ENCODE data around the gene ELAC2.

Gene ELAC2

DNA sequence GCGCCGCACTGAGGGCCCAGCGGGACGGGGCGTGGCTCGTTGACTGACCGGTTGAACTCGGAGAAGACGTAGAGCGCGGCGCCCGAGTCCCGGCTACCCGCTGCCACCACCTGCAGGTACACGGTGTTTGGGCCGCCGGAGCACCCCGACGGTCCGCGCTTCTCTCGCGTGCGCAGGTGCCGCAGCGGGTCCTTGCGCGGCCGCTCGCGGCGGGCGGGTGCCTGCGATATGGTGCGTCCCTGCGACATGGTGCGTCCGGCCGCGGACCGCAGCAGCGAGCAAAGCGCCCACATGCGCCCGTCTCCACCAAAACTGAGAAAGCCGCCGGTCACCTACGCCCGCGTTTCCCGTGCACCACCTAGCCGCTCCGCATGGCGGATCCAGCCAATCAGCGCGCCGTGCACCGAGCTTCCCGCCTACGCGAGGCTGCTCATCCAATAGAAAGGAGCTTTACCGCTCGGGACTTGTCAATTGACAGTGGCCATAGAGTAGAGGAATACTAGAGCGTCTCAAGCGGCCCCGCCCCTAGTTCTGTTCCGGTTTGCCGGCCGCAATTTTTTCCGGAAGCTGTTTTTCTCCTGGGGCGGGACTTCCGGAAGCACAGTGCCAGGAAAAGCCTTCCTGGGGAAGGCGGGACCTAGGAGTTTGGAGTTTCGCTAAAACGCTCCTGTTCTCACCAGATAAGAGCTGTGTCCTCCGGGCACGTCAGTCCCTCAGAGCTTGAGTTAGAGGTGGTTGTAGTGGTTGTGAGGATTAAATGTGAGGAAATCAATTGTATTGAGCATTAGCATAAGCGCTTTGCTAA is at the start of gene ELAC2:
ELAC2 (minus strand) TSS at position 373 of the 805 bp plus-strand sequence; CDS start at position 293, 80 bp downstream.
- TF ChIP-seq, protein P1, sequence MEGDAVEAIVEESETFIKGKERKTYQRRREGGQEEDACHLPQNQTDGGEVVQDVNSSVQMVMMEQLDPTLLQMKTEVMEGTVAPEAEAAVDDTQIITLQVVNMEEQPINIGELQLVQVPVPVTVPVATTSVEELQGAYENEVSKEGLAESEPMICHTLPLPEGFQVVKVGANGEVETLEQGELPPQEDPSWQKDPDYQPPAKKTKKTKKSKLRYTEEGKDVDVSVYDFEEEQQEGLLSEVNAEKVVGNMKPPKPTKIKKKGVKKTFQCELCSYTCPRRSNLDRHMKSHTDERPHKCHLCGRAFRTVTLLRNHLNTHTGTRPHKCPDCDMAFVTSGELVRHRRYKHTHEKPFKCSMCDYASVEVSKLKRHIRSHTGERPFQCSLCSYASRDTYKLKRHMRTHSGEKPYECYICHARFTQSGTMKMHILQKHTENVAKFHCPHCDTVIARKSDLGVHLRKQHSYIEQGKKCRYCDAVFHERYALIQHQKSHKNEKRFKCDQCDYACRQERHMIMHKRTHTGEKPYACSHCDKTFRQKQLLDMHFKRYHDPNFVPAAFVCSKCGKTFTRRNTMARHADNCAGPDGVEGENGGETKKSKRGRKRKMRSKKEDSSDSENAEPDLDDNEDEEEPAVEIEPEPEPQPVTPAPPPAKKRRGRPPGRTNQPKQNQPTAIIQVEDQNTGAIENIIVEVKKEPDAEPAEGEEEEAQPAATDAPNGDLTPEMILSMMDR (IDR thresholded peaks at IDR 0.05; ENCODE audit: control insufficient read depth, insufficient read depth, low read depth, low read length, missing control alignments): no peak
- H3K4me3 ChIP-seq (ENCODE audit: control insufficient read depth, low read depth, low read length): peak within 1 kb of the TSS; percentile 89
- DNase-seq (ENCODE audit: low read depth): peak; percentile 96

DNA sequence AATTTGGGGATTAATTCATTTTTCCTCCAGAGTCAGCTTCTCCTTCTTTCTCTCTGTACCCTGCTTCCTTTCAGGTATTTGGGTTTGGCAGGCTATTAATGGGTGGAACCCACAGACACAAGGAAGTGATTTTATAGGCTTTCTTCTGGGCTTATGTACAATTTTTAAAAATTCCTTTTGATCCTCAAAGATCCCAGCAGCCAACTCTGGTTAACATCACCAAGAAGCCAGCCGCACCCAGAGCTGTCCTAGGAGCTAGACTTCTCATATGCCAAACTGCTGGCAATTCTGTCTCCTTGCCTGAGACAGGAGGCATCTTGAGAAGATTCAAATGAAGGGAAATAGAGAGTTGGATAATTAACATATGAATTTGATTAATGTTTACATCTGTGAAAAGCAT is 47.2 kb upstream of the ELAC2 start:
- DNase-seq (ENCODE audit: low read depth): no peak

GRCh38 chr17:13055131-13055530 is 37.3 kb upstream of the ELAC2 start:
- DNase-seq (ENCODE audit: low read depth): no peak
- H3K4me3 ChIP-seq (ENCODE audit: control insufficient read depth, low read depth, low read length): no peak overlapping the region
- TF ChIP-seq, protein P1 (IDR thresholded peaks at IDR 0.05; ENCODE audit: control insufficient read depth, insufficient read depth, low read depth, low read length, missing control alignments): no peak

More for the DNA sequence above, 47.2 kb upstream of the ELAC2 start:
- TF ChIP-seq, protein P1 (IDR thresholded peaks at IDR 0.05; ENCODE audit: control insufficient read depth, insufficient read depth, low read depth, low read length, missing control alignments): no peak
- H3K4me3 ChIP-seq (ENCODE audit: control insufficient read depth, low read depth, low read length): no peak overlapping the region

DNA sequence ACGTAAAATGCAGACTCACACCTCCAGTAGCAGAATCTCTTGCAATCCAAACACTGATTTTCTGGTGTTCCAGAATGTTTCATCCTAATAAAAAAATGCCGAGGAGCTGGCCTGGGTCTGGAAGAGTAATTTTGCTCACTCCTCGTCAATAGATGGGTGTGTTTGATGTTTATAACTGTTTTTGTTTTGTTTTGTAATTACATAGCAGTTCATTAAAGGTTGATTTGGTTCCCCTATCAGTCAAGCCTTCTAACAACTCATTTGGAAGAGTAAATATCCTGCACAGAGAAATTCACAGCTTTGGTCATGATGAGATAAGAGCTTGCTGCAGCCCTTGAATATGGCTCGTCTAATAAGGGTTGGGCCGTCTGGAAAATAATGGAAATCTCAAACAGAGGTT is 36.8 kb upstream of the ELAC2 start:
- no peak for DNase-seq (ENCODE audit: low read depth)
- H3K4me3 ChIP-seq (ENCODE audit: control insufficient read depth, low read depth, low read length): no peak overlapping the region
- TF ChIP-seq, protein P1 (IDR thresholded peaks at IDR 0.05; ENCODE audit: control insufficient read depth, insufficient read depth, low read depth, low read length, missing control alignments): no peak

DNA sequence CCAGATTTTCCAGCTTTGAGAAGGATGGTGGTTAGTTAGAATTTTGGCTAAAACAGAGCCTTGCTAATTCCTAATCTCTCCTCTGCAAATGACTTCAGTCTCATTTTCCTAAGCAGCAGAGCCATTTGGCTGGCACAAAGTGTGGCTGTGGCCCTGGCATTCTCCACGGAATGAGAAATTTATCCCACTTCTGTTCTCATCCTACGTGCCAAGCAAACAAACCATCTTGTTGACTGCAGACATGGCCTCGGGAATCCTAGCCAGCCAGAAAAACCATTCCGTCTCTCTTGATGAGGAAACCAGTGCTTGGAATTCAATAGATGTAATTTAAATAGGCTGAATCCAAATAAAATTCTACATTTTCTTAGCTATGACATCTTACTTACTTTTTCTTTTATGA is 34.1 kb upstream of the ELAC2 start:
- no peak overlapping the region for H3K4me3 ChIP-seq (ENCODE audit: control insufficient read depth, low read depth, low read length)
- TF ChIP-seq, protein P1 (IDR thresholded peaks at IDR 0.05; ENCODE audit: control insufficient read depth, insufficient read depth, low read depth, low read length, missing control alignments): no peak
- DNase-seq (ENCODE audit: low read depth): no peak

DNA sequence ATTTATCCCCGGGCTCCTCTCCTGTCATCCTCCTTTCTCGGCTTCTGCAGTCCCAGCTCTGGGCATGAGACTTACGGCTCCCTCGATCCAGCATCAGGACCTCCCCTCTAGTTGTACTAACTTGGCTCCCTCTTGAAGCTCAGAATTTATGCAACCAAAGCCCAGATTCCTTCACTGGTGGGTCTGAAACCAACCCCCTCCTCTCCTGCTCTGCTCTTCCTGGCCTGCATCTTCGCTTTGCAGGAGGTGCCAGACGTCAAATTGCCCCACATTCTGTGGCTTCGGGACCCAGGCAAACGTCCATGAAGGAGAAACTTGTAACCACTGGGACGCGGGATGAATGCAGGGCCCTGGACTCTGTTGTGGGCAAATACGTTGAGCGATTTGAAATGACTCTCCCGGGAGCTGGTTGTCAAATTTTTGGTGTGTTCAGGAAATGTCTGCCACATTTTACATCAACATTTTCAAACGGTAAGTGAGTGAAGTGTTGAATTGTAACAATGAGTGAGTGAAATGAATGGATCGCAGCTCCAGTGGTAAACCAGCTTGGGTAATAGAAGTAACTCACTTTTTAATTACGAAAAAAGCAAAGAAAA is 29.3 kb upstream of the ELAC2 start:
- TF ChIP-seq, protein P1 (IDR thresholded peaks at IDR 0.05; ENCODE audit: control insufficient read depth, insufficient read depth, low read depth, low read length, missing control alignments): no peak
- H3K4me3 ChIP-seq (ENCODE audit: control insufficient read depth, low read depth, low read length): no peak overlapping the region
- DNase-seq (ENCODE audit: low read depth): no peak

Data from AG09309 (cell line).